Activated naive CD8-positive, alpha-beta T cell treated with anti-CD3 and anti-CD28 coated beads, Interleukin-2, amount 10 ng/mL, durations not matched to agents 7 days and 5 days (primary cell): ENCODE results near the gene LRRIQ3. TPM values are rescaled to one million over a fixed set of nuclear protein-coding genes. Genes with fewer than 3 reads are reported as not detected.

Experiments
- total RNA-seq, 2 experiments: library from RNA; stranded (reverse); gene quantifications; one replicate each; pipeline ENCODE4 v1.2.3, GENCODE V29; 2021

Gene LRRIQ3
- total RNA-seq, 2 experiments from 2014 or later, result 1.7 to 1.8 TPM

Other genes with a start within 250 kb of the LRRIQ3 start
- gene FPGT, start 66 bp upstream of the LRRIQ3 start, total RNA-seq, result 10 to 100 TPM in 1 of 2 experiments, 1 to 10 TPM in 1; 9.9 to 12.4 TPM
- under 1 TPM; 0.45 to 0.67 TPM for gene TNNI3K, start 37.2 kb upstream of the LRRIQ3 start, total RNA-seq